ENCODE data around the gene GPR18.

Gene GPR18, protein sequence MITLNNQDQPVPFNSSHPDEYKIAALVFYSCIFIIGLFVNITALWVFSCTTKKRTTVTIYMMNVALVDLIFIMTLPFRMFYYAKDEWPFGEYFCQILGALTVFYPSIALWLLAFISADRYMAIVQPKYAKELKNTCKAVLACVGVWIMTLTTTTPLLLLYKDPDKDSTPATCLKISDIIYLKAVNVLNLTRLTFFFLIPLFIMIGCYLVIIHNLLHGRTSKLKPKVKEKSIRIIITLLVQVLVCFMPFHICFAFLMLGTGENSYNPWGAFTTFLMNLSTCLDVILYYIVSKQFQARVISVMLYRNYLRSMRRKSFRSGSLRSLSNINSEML

DNA sequence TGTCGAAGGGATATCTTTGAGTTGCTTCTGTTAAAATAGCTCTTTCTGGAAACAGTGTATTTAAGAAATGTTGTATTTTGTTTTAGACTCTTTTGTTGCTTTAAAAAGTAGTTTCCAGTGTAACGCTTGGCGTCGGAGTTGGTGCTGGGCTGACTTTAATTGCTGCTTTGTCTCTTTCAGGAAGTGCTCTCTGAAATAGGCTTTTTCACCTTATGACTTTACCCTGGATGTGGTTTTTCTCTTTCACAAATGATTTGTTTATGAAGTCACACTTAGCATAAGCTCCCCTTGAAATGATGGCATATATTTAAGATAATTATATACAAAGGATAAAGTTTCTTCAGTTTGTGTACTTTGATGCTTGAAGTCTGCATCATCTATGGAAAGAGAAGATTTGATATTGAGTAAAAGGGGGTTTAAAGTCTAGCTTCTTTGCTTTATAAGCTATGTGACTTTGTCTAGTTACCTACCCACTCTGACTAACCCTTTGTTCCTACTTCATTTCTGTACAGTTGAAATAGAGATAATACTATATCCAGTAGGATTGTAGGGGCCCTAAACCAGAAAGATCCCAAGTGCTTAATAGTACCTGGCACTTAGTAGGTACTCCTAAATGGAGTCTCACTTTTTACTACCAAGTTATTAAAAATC is at the start of gene GPR18:
TSS of gene GPR18 (minus strand) at position 170 of the 651 bp plus-strand sequence. CDS start 2,507 bp downstream, outside the sequence.
- Mint-ChIP-seq H3K4me3 (peak within 1 kb of the TSS; percentile 78), H3K4me1 (peaks cover 55% of the 10 kb centered on the region), H3K36me3 (peaks cover 55% of the 10 kb centered on the region), H3K27ac (peak within 1 kb of the TSS; percentile 87), H3K9me3 (no peaks in the 10 kb centered on the region)
- ATAC-seq (peak; percentile 93), DNase-seq (ENCODE audit: low spot score in 2 of 2) (no peak)

DNA sequence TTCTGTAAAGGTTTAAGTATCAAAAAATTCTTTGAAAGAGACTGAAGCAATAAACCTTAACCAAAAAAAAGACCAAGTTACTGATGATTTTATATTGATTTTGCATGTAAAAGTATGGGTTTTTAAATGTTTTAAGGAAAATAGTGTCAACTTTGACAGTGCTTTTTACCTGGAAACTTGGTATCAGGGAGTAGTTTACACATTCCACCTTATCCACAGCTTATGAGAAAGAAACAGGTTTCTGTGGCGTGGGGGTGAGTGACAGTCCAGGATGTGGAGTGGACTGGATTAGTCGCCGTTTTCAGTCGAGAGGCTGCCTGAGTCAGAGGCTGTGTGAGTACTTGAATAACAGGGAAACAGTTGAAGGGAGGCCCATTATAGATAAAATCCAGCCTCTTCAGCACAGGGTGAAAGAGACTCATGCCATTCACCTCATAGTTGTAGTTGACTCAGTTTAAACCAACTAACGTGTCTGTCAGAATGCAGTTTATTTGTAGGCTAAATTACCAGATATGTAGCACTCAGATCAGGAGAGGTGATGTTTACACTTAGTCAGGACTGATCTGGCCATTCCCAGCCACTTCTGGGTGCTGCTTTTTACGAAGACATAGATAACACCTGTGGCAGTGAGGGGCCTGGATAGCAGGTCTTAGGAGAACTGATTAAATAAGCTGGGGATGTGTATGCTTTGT is 49.6 kb upstream of the GPR18 start:
- Mint-ChIP-seq H3K9me3 (no peaks in the 10 kb centered on the region), H3K27ac (peak overlapping the region; percentile 98), H3K4me3 (peak overlapping the region; percentile 80), H3K36me3 (peaks cover 73% of the 10 kb centered on the region), H3K4me1 (peaks cover 72% of the 10 kb centered on the region)
- peak; percentile 92 for ATAC-seq
- DNase-seq (ENCODE audit: low spot score in 2 of 2): peak in 1 of 2 donors; percentile 83

DNA sequence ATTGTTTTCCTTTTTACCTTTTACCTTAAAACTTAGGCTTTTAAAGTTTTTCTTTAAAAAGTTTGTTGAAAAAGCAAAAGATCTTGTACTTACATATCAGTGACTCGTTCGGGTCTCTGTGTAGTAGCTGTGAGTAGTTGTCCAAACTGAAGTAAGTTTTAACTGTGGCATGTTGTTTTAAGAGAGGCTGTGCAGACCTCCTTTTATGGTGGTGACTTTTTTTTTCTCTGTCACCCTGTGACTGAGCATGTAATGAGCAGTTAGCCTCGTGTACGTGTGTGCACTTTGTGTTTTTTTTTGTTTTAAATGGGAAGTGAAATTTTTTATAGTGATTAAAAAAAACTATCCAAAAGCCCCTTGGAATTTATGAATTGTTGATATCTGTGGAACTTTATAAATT is 49.1 kb upstream of the GPR18 start, which contains the start of gene GPR183:
TSS of gene GPR183 (minus strand) at position 153 of the 400 bp plus-strand sequence. CDS start 11,254 bp downstream, outside the sequence.
- DNase-seq (ENCODE audit: low spot score in 2 of 2): peak in 1 of 2 donors; percentile 56
- peak within 1 kb of the TSS; percentile 80 for H3K4me3 Mint-ChIP-seq
- H3K4me1 Mint-ChIP-seq: peaks cover 72% of the 10 kb centered on the region
- H3K36me3 Mint-ChIP-seq: peaks cover 71% of the 10 kb centered on the region
- no peaks in the 10 kb centered on the region for H3K9me3 Mint-ChIP-seq
- H3K27ac Mint-ChIP-seq: peak within 1 kb of the TSS; percentile 98
- ATAC-seq: peak; percentile 65

DNA sequence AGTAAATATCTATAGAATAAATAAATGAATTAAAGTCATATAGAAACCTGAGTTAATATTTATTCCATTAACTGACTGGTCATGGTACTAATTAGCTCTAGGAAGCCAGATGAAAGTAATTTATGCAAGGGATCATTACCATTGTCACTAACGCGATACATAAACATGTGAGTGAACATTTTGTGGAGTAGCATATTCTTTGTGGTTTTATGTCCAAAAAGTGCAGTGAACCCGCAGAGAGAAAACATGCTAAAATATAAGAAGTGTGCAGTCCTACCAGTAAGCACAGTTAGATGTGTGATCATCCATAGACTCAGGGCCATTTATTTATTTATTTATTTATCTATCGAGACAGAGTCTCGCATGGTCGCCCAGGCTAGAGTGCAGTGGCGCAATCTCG is 47.4 kb upstream of the GPR18 start:
- no peak for DNase-seq (ENCODE audit: low spot score in 2 of 2)
- no peak for ATAC-seq
- Mint-ChIP-seq H3K9me3 (no peaks in the 10 kb centered on the region), H3K36me3 (peaks cover 83% of the 10 kb centered on the region), H3K27ac (peak overlapping the region; percentile 98), H3K4me1 (peaks cover 62% of the 10 kb centered on the region), H3K4me3 (peak overlapping the region; percentile 80)

DNA sequence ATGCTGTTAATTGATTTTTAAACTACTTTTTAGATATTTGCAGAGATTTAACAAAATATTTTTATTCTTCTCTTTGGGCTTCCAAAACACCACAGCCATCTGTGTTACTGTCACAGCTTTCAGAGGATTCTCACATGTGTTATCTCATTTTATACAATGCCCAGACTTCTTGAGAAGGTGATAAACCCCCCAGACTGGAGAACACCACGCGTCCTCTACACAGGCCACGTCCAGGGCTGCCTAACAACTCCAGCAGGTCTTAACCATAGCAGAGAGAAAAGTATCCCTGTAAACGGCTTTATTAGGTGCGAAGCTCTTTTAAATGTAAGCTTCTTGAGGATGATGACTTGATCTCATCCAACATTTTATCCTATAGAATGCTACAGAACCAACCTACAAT is 47.0 kb upstream of the GPR18 start:
- Mint-ChIP-seq H3K4me1 (peaks cover 63% of the 10 kb centered on the region), H3K4me3 (peak overlapping the region; percentile 80), H3K36me3 (peaks cover 87% of the 10 kb centered on the region), H3K9me3 (no peaks in the 10 kb centered on the region), H3K27ac (peak overlapping the region; percentile 98)
- DNase-seq (ENCODE audit: low spot score in 2 of 2) (peak in 1 of 2 donors; percentile 47), ATAC-seq (no peak)

DNA sequence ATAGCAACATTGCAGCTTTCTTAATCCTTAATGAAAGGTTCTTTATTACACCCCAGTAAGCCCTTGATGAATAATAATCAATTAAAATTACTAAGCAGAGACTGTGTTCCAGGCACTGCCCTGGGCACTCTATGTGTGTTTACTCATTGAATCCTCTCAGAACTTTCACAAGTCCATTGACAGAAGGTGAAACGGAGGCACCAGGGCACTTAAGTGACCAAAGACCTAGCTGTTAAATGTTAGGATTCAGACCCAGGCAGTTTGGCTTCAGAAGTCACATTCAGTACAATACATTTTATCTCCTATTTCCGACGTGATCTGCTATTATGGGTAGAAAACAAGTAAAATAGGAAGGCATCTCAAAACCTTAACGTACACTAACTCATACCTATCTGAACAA is 46.4 kb upstream of the GPR18 start:
- H3K27ac Mint-ChIP-seq: peak overlapping the region; percentile 98
- DNase-seq (ENCODE audit: low spot score in 2 of 2) (peak in 1 of 2 donors; percentile 51), ATAC-seq (no peak)
- peaks cover 91% of the 10 kb centered on the region for H3K36me3 Mint-ChIP-seq
- peak overlapping the region; percentile 80 for H3K4me3 Mint-ChIP-seq
- H3K4me1 Mint-ChIP-seq: peaks cover 63% of the 10 kb centered on the region
- no peaks in the 10 kb centered on the region for H3K9me3 Mint-ChIP-seq

DNA sequence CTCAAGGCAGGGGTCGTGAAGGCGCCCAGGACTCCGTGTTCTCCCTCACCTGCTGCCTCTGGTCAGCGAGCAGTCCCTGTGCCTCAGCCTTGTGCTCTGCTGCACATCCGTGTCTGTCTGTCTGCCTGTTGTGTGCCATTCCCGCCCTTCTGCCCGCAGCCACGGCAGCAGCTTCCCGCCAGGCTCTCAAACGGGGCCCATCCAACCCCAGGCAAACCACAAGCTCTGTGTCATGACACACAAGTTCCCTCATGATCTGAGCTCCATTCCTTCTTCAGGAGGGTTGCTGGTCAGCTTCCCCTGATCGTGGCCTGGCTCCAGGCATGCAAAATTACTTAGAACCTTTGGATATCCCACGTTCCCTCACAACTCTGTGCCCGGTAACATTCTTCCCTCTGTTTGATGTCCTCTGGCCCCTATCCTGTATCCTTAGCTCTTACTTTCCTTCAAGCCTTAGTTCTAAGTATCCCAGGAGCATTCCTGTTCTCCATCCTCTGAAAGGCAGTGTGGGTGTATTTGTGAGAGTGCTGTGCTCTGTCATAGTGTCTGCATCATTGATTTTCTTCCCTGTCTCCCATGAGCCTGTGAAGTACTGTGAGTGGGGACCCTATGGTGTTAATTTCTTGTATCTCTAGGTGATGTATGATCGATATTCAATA is 45.8 kb upstream of the GPR18 start:
- H3K27ac Mint-ChIP-seq: peak overlapping the region; percentile 98
- H3K36me3 Mint-ChIP-seq: peaks cover 91% of the 10 kb centered on the region
- H3K4me3 Mint-ChIP-seq: peak overlapping the region; percentile 80
- ATAC-seq: no peak
- H3K9me3 Mint-ChIP-seq: no peaks in the 10 kb centered on the region
- peak in 1 of 2 donors; percentile 61 for DNase-seq (ENCODE audit: low spot score in 2 of 2)
- peaks cover 63% of the 10 kb centered on the region for H3K4me1 Mint-ChIP-seq

DNA sequence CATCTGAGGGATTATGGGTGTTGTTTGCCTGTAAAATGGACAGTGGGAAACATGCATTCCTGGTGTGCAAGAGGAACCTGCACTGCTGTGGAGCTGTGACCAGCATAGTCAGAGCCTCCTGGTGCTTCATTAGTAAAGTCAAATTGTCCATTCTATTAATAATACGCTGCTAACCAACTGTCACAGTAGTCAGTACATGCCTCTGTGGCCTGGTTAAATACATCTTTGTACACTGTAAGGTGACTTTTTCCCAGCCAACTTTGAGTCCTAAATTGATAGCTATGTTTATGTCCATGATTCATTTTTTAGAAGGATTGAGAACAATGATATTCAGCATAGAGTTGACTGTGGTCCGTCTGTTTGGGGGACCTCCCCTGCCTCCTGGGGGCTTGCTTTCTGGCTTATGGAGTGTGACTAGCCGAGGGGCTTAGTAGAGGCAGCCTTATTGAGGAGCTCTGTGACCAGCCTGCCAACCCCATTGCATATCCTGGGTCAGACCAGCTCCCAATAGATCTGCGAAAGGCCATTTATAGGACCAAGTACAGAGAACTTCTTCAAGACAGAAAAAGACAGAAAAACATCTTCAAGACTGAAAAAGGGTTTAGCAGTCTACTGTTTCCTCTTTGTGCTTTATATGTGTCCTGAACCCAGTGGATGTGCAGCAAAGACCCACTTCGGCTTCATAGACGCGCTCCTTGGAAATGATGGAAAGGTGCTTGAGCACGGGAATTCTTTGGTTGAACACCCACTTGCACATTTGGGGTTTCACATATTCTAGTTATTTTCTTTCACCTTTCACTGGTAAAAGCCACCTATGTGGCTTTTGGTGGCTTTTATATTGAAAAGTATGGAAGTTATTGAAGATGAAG is 44.7 kb upstream of the GPR18 start:
- DNase-seq (ENCODE audit: low spot score in 2 of 2) (no peak), ATAC-seq (no peak)
- Mint-ChIP-seq H3K4me3 (peak overlapping the region; percentile 80), H3K4me1 (peaks cover 64% of the 10 kb centered on the region), H3K9me3 (no peaks in the 10 kb centered on the region), H3K36me3 (peaks cover 91% of the 10 kb centered on the region), H3K27ac (peak overlapping the region; percentile 98)

DNA sequence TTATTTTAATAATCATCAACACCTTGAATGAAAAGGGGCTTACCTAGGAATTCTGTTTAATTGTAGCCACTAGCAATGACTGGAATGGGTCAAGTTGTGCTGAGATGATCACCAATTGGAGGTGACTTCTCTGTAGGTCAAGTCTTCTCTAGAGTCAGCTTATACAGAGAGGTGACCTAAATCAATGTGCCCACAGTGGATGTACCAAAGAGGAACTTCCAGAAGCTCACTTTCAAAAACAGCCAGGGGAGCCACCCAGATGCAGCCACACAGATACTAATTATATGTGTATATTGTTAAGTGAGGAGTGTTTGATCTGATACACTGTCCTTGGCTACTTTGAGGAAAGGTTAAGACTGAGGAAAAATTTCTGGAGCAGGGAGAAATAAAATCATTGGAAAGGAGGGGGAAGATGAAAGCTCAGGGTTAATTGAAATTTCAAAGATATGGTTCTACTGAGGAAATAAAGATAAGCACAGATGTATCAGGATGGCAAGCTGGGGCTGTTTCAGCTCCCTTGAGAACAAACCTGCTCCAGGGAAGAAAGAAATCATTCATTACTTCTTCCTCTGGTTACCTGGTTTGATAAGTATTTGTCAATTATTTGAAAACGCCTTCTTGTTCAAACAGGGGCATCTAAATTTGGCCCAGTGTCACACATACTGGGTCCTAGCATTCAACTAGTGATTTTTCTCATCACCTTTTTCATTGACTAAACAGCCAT is 43.9 kb upstream of the GPR18 start:
- H3K36me3 Mint-ChIP-seq: peaks cover 91% of the 10 kb centered on the region

DNA sequence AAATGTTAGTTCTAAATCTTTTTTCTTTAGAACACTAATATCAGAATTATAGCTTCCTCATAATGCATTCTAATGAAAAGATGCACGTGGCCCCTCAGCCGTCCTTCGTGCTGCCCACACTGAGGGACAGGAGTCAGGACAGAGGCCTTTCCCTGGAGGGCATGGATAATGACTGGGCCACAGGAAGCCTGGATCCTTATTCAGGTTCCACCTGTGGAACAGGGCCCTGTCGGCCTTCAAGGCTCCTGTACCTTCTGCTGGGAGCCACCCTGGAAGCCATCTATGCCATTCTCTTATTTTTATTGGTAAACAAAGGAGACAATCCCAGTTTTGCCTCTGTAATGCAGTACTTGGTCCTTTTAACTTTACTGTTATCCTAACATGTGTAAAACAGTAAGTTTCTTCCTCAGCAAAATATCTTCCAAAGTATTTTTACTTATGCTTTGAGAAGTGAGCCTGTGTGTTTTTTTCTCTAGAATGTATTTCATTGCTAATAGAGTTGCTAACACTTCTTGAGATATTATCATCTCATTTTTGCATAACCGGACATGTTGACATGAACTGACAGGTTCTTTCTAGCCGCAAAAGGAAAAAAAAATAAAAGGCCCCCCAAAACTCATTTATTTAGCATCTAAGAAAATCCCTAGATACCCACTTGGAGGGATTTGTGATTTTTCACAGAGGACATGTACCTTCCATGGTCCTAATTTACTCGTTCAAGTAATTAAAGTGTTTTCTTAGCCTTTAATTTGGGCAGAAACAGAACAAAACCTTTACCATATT is 43.1 kb upstream of the GPR18 start:
- Mint-ChIP-seq H3K36me3 (peaks cover 93% of the 10 kb centered on the region), H3K27ac (peak overlapping the region; percentile 66), H3K9me3 (no peaks in the 10 kb centered on the region), H3K4me3 (peak overlapping the region; percentile 80), H3K4me1 (peaks cover 77% of the 10 kb centered on the region)
- DNase-seq (ENCODE audit: low spot score in 2 of 2) (no peak), ATAC-seq (no peak)

More for the DNA sequence above, 43.9 kb upstream of the GPR18 start:
- peak; percentile 16 for ATAC-seq
- DNase-seq (ENCODE audit: low spot score in 2 of 2): no peak
- peak overlapping the region; percentile 98 for H3K27ac Mint-ChIP-seq
- H3K4me3 Mint-ChIP-seq: peak overlapping the region; percentile 80
- H3K4me1 Mint-ChIP-seq: peaks cover 70% of the 10 kb centered on the region
- no peaks in the 10 kb centered on the region for H3K9me3 Mint-ChIP-seq

DNA sequence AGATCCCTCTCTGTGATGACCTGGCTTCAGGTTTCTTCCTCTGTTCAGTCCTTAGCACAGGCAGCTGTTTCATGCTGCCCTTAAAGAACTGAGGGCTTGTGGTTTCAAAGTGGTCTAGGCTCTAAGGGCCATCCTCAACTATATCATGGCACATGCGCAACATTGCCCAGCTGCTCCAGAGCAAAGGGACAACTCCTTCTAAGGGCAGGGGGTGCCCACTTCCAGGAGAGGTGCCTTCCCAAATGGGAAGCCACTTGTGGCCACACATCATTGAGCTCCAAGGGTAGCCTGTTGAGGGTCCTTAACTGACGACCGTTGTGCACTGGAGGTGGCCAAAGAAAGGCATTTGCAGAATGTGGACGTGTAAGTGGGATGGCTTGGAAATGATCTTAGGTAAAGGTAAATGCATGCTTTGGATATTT is 41.8 kb upstream of the GPR18 start:
- DNase-seq (ENCODE audit: low spot score in 2 of 2) (no peak), ATAC-seq (no peak)
- H3K9me3 Mint-ChIP-seq: no peaks in the 10 kb centered on the region
- H3K4me3 Mint-ChIP-seq: peak overlapping the region; percentile 46
- peak overlapping the region; percentile 66 for H3K27ac Mint-ChIP-seq
- H3K36me3 Mint-ChIP-seq: peaks cover 93% of the 10 kb centered on the region
- peaks cover 83% of the 10 kb centered on the region for H3K4me1 Mint-ChIP-seq

DNA sequence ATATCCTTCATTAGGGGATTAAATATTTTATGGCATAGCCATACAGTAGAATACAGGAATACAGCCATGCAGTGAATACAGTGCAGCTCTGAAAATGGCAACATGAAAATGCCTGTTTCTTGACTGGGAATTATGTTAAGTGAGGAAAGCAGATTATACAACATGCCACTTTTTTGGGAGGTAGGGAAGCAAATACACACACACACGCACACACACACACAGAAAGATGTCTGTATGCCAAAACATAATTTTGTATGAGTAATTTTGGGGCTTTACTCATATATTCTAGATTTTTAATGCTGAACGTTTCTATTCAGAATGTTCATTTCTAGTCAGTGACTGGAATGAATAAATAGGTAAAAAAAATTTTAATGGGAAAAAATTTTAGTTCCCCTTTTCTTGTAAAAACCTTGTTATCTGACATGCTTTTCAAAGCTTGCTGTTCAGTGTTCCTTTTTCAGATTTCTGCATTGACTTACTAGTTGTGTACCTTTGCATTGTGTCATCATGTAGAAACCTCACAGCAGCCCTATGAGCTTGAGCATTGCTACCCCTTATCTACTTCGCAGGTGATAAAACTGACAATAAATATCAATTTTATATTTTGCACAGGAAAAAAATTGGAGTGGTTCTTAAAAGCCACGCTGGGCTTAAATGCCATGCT is 41.2 kb upstream of the GPR18 start:
- peak overlapping the region; percentile 46 for H3K4me3 Mint-ChIP-seq
- H3K27ac Mint-ChIP-seq: peak overlapping the region; percentile 66
- DNase-seq (ENCODE audit: low spot score in 2 of 2) (no peak), ATAC-seq (no peak)
- H3K4me1 Mint-ChIP-seq: peaks cover 79% of the 10 kb centered on the region
- no peaks in the 10 kb centered on the region for H3K9me3 Mint-ChIP-seq
- peaks cover 93% of the 10 kb centered on the region for H3K36me3 Mint-ChIP-seq

DNA sequence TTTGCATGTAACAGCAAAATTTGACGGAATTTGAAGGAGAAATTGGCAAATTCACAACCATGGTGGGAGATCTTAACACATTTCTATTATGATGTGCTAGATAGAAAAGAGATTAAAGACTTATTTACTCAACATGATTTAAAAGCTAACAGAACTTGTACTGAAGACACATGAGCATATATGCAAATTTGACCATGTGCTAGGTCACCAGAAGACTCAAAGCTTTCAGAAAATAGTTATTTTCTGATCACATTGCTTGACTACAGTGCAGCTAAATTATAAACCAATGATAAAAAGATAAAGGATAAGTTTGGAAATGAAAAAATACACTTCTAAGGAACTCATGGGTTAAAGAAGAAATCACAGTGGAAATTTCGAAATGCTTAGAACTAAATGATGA is 39.9 kb upstream of the GPR18 start:
- no peak for ATAC-seq
- Mint-ChIP-seq H3K27ac (peak overlapping the region; percentile 35), H3K4me3 (peak overlapping the region; percentile 48), H3K9me3 (no peaks in the 10 kb centered on the region), H3K4me1 (peaks cover 69% of the 10 kb centered on the region), H3K36me3 (peaks cover 94% of the 10 kb centered on the region)
- DNase-seq (ENCODE audit: low spot score in 2 of 2): no peak

Data from stimulated activated effector memory CD8-positive, alpha-beta T cell treated with anti-CD3 and anti-CD28 coated beads, Interleukin-12 subunit alpha, Interleukin-12 subunit beta, amount 100 ng/mL, for 72 hours (primary cell).